K562 (cell line): ENCODE measurements around the gene CDKN2D. TPM values are rescaled to one million over a fixed set of nuclear protein-coding genes. Genes with fewer than 3 reads are reported as not detected.
A peak's percentile ranks its signal among the peaks of the same experiment; 100 is the strongest.

Source experiments
- BRCA1 ChIP-seq, 2 experiments: fragments of 450-650 bp in 1 of 2; sonication (generic) in 1 of 2; formaldehyde crosslinking in 1 of 2; IDR thresholded peaks; 2 replicates each; pipeline versions ENCODE4 v1.5.0 to v1.6.1; 2017 to 2020; ENCODE audit warnings: mild to moderate bottlenecking in 1 of 2, missing genetic modification reagents in 1 of 2
- BRD9 ChIP-seq: fragments of 450-650 bp; IDR thresholded peaks from 2 replicates; pipeline ENCODE4 v1.6.1; 2018; ENCODE audit warnings: low read depth; ENCODE audit not compliant: partially characterized antibody
- RBM17 ChIP-seq: fragments of 200-400 bp; formaldehyde crosslinking; IDR thresholded peaks from 2 replicates; pipeline ENCODE4 v1.6.1; 2017; ENCODE audit warnings: low read depth, mild to moderate bottlenecking, low read length, borderline replicate concordance
- SREBF2 ChIP-seq: sonication (generic); formaldehyde crosslinking; IDR thresholded peaks from 2 replicates; pipeline ENCODE4 v1.4.0; 2020; ENCODE audit warnings: mild to moderate bottlenecking, missing genetic modification reagents
- ZNF41 ChIP-seq: fragments of 250-450 bp; sonication (Bioruptor Pico); conservative IDR thresholded peaks from 2 replicates; pipeline ENCODE4 v1.4.0; 2020; ENCODE audit warnings: mild to moderate bottlenecking
- ZNF644 ChIP-seq: fragments of 200-800 bp; sonication (Bioruptor generic); IDR thresholded peaks from 2 replicates; pipeline ENCODE4 v1.6.1; 2016; ENCODE audit warnings: low read depth, missing genetic modification characterization, missing compliant biosample characterization
- polyA plus RNA-seq, 8 experiments: library from polyadenylated mRNA; depleted of rRNA in 4 of 8; stranded (reverse) in 5 of 8; unstranded in 3 of 8; fragments of >200 nt; fragmentation: Nextera tagmentation in 2 of 8; fragmentation: Illumina TruSeq in 1 of 8; extraction: Ambion mirVana in 2 of 8; extraction: Trizol in 1 of 8; gene quantifications; 2 replicates each; pipeline versions ENCODE4 v1.2.1 to v1.2.3, GENCODE V29; 2011 to 2014; ENCODE audit warnings: inconsistent platforms in 1 of 8, missing spikeins in 1 of 8
- total RNA-seq, 7 experiments: library from RNA; depleted of rRNA in 6 of 7; stranded (reverse); fragments of >200 nt in 6 of 7; fragmentation: Illumina TruSeq in 2 of 7; extraction: Trizol in 2 of 7; gene quantifications; 2 replicates each; pipeline versions ENCODE4 v1.2.1 to v1.2.3, GENCODE V29; 2011 to 2021; ENCODE audit warnings: low replicate concordance in 1 of 7
- TF ChIP-seq, protein P1 (sequence below): sonication (generic); formaldehyde crosslinking; IDR thresholded peaks from 2 replicates; pipeline ENCODE4 v1.8.0; 2022; ENCODE audit warnings: mild to moderate bottlenecking, missing genetic modification reagents
- TF ChIP-seq, protein P2 (sequence below): fragments of 450-650 bp; IDR thresholded peaks from 2 replicates; pipeline ENCODE4 v1.7.0; 2016; ENCODE audit warnings: borderline replicate concordance
- TF ChIP-seq, protein P3 (sequence below): fragments of 450-650 bp; IDR thresholded peaks from 2 replicates; pipeline ENCODE4 v1.6.1; 2016; ENCODE audit warnings: mild to moderate bottlenecking, moderate library complexity

CDKN2D gene
- total and polyA plus RNA-seq, 9 of the 15 experiments (the other 6 are each of a cell fraction or from before 2014, with no cell fraction given), result 0.41 to 8.2 (median 3.7) TPM

DNA sequence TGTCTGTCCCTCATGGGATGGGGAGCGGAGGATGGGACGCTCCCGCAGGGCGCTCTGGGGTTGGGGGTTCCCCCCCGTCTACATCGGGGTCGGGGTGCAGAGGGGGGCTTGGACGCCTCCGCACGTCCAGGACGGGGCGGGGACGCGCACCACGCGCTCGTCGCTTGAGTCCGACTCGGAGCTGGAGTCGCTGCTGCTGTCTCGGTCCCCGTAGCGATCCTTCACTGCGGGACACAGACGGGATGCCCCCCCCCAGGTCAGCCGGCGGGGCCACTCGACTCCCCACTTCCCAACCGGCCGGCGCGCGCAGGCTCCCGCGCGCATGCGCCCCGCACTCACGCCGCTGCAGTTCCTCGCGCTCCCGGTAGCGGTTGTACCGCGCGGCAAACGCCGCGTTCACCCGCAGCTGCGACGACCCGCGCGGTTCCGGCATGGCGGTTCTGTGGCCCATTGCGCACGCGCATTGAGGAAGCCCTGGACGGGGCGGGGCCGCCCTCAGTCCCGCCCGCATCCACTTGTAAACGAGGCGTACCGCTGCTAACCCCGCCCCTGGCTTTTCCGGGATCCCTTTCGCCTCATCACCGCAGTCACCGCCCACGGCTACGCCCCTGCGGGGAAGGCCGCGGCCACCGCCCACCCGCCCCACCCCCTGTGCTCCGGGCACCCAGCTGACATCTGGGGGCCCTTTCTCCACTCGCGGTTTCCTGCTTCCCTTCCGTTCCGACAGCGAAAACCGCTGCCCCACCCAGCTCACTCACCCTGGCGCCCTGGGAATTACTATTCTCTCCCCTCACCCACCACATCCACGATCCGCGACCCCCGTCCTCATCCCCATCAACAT lies 3.0 kb downstream of the CDKN2D start, which contains the start of gene KRI1 (continued):
- TF ChIP-seq, protein P1, sequence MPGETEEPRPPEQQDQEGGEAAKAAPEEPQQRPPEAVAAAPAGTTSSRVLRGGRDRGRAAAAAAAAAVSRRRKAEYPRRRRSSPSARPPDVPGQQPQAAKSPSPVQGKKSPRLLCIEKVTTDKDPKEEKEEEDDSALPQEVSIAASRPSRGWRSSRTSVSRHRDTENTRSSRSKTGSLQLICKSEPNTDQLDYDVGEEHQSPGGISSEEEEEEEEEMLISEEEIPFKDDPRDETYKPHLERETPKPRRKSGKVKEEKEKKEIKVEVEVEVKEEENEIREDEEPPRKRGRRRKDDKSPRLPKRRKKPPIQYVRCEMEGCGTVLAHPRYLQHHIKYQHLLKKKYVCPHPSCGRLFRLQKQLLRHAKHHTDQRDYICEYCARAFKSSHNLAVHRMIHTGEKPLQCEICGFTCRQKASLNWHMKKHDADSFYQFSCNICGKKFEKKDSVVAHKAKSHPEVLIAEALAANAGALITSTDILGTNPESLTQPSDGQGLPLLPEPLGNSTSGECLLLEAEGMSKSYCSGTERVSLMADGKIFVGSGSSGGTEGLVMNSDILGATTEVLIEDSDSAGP (CRISPR knock-in tag), result no peak
- TF ChIP-seq SREBF2 (CRISPR knock-in tag) (no peak), BRCA1 (IDR thresholded peaks at IDR 0.05) (no peak), BRCA1 (CRISPR knock-in tag; IDR thresholded peaks at IDR 0.05) (no peak), ZNF41 (CRISPR knock-in tag) (no peak), ZNF644 (tag) (no peak), BRD9 (no peak), RBM17 (no peak)
- TF ChIP-seq, protein P2, sequence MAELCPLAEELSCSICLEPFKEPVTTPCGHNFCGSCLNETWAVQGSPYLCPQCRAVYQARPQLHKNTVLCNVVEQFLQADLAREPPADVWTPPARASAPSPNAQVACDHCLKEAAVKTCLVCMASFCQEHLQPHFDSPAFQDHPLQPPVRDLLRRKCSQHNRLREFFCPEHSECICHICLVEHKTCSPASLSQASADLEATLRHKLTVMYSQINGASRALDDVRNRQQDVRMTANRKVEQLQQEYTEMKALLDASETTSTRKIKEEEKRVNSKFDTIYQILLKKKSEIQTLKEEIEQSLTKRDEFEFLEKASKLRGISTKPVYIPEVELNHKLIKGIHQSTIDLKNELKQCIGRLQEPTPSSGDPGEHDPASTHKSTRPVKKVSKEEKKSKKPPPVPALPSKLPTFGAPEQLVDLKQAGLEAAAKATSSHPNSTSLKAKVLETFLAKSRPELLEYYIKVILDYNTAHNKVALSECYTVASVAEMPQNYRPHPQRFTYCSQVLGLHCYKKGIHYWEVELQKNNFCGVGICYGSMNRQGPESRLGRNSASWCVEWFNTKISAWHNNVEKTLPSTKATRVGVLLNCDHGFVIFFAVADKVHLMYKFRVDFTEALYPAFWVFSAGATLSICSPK, result no peak
- TF ChIP-seq, protein P3, sequence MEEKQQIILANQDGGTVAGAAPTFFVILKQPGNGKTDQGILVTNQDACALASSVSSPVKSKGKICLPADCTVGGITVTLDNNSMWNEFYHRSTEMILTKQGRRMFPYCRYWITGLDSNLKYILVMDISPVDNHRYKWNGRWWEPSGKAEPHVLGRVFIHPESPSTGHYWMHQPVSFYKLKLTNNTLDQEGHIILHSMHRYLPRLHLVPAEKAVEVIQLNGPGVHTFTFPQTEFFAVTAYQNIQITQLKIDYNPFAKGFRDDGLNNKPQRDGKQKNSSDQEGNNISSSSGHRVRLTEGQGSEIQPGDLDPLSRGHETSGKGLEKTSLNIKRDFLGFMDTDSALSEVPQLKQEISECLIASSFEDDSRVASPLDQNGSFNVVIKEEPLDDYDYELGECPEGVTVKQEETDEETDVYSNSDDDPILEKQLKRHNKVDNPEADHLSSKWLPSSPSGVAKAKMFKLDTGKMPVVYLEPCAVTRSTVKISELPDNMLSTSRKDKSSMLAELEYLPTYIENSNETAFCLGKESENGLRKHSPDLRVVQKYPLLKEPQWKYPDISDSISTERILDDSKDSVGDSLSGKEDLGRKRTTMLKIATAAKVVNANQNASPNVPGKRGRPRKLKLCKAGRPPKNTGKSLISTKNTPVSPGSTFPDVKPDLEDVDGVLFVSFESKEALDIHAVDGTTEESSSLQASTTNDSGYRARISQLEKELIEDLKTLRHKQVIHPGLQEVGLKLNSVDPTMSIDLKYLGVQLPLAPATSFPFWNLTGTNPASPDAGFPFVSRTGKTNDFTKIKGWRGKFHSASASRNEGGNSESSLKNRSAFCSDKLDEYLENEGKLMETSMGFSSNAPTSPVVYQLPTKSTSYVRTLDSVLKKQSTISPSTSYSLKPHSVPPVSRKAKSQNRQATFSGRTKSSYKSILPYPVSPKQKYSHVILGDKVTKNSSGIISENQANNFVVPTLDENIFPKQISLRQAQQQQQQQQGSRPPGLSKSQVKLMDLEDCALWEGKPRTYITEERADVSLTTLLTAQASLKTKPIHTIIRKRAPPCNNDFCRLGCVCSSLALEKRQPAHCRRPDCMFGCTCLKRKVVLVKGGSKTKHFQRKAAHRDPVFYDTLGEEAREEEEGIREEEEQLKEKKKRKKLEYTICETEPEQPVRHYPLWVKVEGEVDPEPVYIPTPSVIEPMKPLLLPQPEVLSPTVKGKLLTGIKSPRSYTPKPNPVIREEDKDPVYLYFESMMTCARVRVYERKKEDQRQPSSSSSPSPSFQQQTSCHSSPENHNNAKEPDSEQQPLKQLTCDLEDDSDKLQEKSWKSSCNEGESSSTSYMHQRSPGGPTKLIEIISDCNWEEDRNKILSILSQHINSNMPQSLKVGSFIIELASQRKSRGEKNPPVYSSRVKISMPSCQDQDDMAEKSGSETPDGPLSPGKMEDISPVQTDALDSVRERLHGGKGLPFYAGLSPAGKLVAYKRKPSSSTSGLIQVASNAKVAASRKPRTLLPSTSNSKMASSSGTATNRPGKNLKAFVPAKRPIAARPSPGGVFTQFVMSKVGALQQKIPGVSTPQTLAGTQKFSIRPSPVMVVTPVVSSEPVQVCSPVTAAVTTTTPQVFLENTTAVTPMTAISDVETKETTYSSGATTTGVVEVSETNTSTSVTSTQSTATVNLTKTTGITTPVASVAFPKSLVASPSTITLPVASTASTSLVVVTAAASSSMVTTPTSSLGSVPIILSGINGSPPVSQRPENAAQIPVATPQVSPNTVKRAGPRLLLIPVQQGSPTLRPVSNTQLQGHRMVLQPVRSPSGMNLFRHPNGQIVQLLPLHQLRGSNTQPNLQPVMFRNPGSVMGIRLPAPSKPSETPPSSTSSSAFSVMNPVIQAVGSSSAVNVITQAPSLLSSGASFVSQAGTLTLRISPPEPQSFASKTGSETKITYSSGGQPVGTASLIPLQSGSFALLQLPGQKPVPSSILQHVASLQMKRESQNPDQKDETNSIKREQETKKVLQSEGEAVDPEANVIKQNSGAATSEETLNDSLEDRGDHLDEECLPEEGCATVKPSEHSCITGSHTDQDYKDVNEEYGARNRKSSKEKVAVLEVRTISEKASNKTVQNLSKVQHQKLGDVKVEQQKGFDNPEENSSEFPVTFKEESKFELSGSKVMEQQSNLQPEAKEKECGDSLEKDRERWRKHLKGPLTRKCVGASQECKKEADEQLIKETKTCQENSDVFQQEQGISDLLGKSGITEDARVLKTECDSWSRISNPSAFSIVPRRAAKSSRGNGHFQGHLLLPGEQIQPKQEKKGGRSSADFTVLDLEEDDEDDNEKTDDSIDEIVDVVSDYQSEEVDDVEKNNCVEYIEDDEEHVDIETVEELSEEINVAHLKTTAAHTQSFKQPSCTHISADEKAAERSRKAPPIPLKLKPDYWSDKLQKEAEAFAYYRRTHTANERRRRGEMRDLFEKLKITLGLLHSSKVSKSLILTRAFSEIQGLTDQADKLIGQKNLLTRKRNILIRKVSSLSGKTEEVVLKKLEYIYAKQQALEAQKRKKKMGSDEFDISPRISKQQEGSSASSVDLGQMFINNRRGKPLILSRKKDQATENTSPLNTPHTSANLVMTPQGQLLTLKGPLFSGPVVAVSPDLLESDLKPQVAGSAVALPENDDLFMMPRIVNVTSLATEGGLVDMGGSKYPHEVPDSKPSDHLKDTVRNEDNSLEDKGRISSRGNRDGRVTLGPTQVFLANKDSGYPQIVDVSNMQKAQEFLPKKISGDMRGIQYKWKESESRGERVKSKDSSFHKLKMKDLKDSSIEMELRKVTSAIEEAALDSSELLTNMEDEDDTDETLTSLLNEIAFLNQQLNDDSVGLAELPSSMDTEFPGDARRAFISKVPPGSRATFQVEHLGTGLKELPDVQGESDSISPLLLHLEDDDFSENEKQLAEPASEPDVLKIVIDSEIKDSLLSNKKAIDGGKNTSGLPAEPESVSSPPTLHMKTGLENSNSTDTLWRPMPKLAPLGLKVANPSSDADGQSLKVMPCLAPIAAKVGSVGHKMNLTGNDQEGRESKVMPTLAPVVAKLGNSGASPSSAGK, result peak; percentile 95
